Left renal cortex interstitium (tissue), 4 donors: ENCODE results near the gene ZNF311. TPM values are rescaled to one million over a fixed set of nuclear protein-coding genes. Genes with fewer than 3 reads are reported as not detected.
A peak's percentile ranks its signal among the peaks of the same experiment; 100 is the strongest.
"Not testable (repeated sequence)": the region's sequence is repeated elsewhere in the genome, so short reads cannot be mapped to it uniquely, and the experiment has no call there.

Experiments
- DNase-seq, 4 donors: peaks; one replicate each; pipeline ENCODE4 v3.0.0-alpha.2; 2013; ENCODE audit warnings: low read depth in 4 of 4, low spot score in 2 of 4, missing footprints in 1 of 4
- polyA plus RNA-seq, 4 donors: library from polyadenylated mRNA; unstranded; fragments of 120-200 nt; gene quantifications; one replicate each; pipeline ENCODE4 v1.2.1, GENCODE V29; 2013; ENCODE audit not compliant: insufficient read length in 4 of 4

ZNF311 gene
- polyA plus RNA-seq, 4 donors = 4.7 to 7.6 (median 6.5) TPM

- DNase-seq = no peak
These were observed 21.3 kb downstream of the ZNF311 start for GRCh38 chr6:28983838-28984237.

DNA sequence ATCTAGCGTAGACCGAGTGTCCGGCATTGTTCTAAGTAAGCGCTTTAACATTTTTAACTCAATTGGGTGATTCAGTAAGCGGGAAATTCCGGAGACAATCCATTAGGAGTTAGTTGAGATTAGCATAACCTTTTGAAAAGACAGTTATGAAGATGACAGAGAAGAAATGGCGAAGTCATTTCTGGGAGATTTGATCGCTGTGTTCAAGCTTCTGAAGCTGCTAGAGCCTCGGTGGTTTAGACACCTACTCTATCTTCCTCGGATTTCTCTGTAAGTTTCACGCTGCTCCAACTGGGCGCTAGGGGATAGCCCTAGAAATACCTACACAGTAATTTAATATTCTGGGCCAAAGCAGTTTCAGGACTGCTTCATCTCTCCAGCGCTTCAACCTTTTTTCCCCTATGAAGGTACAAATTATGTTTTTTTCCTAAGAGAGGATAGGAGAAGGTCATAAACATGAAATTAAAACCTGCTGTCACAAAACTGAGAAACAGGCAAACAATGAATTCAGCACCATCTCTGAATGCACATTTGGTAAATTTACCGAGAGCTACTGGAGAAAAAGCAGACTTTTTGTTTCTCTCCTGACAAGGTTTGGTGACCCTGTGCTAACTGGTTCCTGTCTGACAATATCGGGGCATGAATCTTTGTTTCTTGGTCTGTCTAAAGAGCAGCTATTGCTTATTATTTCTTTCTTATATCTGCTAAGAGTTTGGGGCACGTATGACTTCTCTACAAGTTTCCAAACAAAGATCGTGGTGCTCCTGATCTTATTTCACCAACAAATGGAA lies 22.4 kb downstream of the ZNF311 start:
- DNase-seq = peak in 1 of 4 donors; percentile 61

DNA sequence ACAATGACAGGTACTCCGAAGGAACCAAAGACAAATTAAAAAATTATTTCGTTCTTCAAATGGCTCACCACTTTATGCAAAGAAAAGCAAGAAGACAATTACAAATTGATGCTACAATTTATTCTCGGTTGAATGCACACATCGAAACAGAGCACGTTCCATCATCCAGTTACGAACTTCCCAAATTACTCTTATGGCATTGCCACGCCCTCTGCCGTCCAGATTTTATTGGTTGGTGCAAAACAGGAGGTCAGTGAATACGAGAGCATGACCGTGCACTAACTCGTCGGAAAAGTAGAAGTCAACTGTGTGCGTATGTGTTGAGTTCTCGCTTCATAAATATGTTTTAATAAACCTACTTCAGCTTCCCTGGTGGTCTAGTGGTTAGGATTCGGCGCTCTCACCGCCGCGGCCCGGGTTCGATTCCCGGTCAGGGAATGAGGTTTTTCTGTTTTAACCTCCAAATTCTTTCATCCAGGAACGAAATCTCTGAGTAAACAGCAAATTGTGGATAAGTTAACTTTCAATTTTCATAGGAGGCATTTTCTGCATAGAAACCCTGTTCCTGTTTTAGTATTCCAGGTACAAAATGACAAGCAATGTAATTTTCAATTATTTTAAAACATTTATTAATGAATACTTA lies 23.2 kb downstream of the ZNF311 start:
- DNase-seq = peak; percentile 79 to 93 (median 83)

DNA sequence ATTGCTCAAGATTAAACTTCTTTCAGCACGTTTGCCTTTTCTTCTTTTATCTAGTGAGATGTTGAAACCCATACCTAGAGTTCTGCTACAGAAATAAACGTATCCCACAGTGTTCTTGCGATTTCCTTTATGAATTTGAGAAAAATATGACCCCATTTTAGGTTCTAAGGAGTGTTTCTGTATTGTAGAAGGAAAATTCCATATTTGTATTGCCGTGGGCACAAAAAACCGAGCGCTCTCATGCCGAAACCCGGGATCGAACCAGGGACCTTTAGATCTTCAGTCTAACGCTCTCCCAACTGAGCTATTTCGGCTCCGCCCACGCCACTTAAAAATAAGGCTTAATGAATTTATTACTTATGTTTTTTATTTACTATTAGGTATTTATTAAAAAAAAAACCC lies 23.7 kb downstream of the ZNF311 start:
- peak in 2 of 4 donors; percentile 67 to 94 for DNase-seq

DNA sequence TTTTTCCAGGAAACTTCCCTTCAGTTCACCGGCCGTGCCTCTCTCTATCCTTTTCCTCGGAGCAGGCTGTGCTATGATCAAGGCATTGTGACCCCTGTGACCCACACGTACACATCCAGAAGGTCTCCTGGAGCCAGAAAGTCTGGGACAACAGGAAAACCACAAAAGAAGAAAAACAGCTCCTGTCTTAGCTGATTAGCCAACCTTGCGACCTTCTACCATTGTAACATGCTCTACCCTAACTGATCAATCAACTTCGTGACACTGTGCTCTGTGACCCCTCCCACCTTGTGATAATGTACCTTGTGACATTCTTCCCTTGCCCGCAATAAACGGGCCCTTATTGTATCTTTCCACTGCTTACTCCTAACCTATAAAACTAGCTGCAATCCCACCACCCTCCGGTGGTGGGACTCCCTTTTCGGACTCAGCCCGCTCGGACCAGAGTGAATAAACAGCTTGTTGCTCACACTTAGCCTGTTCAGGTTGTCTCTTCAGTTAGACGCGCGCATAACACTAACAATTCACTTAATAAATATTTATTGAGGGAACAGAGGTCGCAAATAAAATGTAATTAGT lies 24.2 kb downstream of the ZNF311 start:
- DNase-seq = peak in 3 of 4 donors; percentile 72 to 84 (median 77)

DNA sequence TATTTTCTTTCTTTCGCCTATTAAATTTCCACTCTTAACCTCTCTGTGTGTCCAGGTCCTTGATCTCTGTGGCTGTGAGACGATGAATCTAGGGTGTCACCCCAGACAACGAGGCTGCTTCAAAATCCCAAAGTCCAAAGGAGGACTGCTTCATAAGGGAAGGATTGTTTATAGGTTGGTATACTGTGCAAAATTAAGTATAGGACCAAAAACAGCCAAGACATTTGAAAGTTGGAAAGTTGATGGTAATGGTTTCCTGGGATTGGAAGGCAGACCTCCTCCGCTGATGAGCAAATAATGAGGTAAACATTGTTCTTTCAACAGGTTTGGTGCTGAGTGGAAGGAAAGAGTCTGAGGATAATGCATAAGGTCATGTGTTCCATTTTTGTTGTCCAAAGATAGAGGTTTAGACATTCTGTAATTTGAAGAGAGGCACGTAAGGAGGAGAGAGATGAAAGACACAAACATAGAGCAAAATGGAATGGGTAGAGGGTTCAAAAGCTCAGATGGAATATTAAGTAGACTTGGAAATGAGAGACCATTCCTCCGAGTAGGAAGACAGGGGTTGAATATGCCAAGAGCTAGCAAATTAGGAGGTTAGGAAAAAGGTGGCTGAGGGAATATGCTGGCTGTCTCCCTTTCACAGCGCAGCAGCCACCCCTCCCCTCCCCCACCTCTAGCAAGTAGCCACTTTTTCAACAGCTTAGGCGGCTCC lies 24.8 kb downstream of the ZNF311 start:
- DNase-seq = no peak

DNA sequence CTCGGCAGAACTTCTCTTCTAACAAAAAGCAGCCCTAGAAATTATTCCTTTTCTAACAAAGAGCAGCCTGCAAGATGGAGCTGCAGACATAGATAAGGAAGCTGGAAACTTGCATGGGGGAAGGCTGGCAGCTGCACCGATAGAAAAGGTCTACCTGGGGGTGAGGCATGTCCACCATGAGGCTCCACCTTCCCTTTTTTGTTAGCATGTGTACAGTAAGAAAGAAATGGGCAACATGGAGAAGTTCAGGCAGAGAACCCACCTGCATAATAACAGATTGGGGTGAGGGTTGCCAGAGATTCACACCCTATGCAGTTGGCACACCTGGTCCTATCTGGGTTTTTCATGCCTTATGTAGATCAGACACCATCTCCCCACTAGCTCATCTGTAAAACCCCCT lies 25.4 kb downstream of the ZNF311 start:
- no peak for DNase-seq

DNA sequence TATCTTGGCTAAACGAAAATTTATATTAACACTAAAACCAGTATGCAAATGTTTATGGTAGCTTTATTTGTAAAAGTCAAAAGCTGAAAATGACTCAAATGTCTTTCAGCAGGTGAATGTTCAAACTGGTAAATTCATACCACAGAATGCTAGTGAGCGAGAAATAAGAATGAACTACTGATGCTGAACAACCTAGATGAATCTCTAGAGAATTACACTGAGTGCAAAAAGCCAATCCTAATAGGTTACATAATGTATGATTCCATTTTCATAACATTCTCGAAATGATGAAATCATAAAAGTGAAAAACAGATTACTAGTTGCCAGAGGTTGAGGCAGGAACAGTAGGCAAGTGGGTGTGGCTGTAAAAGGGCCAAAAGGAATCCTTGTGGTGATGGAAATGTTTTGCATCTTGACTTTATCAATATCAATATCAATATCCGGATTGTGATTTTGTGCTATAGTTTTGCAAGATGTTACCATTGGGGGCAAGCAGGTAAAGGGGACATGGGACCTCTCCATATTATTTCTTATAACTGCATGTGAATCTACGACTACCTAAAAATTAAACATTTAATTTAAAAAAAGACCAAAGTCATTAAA lies 26.1 kb downstream of the ZNF311 start:
- no peak for DNase-seq

DNA sequence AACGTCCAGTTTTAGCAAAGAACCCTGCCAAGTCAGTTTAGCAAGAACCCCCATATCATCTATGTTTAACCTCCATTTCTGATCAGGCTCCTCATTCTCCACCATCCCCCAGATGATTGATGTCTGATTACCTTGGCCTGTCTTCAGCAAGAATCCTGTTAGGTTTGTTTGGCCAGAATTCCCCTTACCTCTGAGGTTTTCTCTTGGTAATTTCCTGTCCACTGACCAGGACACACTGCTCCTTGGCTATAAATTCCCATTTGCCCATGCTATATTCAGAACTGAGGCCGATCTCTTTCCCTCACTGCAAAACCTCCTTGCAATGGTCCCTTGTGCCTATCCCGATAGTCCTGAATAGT lies 27.0 kb downstream of the ZNF311 start:
- no peak for DNase-seq

DNA sequence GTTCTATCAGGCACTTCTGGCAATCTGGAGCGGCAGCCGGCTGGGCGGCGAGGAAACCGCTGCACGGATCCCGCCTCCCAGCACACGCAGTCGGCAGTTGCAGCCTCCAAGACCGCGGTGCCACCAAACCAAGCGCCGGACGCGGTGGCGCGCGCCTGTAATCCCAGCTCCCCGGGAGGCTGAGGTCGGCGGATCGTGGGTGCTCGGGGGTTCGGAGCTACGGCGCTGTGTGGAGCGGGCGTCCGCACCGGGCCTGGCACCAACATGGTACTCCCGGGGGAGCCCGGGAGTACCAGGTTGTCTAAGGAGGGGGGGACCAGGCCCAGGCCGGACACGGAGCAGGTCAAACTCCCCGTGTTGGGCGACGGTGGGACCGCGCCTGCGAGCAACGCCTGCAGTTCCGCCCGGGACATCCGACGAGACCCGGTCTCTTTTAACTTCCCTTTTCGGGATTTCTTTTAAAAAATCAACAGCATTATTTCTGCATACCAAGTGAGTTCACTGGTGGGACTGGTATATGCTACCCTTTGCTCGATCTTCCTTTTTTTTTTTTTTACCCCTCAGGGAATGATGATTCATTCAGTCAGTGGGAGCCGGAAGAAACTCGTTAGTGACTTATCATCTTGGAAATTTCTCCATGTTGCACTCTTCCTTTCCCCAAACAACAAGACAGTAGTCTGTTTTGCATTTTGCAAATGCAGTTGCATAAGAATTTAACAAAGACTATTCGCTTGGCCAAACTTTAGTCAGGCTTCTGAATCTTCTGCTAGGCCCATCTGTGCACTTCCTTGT lies 27.6 kb downstream of the ZNF311 start:
- no peak for DNase-seq

GRCh38 chr6:28976677-28977076 lies 28.4 kb downstream of the ZNF311 start:
- DNase-seq = no peak

- DNase-seq = no peak
These were observed 30.6 kb downstream of the ZNF311 start for GRCh38 chr6:28974505-28974904.

DNA sequence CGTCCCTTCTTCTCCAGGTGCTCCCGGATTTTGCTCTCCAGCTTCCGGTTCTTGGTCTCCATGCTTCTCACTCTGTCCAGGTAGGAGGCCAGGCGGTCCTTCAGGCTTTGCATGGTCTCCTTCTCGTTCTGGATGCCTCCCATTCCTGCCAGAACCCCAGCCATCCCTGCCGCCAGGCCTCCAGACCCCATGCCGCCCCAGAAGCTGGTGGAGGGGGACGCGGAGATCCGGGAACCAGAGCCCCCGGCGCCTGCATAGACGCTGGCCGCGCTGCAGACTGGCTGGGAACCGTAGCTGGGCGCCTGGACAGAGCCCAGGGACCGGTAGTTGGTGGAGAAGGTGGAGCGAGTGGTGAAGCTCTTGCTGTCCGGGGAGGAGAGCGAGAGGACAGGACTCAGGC lies 35.1 kb downstream of the ZNF311 start:
- DNase-seq = not testable (repeated sequence)

- no peak for DNase-seq
These were observed 36.0 kb downstream of the ZNF311 start for GRCh38 chr6:28969129-28969528.

- no peak for DNase-seq
These were observed 36.6 kb downstream of the ZNF311 start for GRCh38 chr6:28968476-28968875.

GRCh38 chr6:28965706-28966105 lies 39.4 kb downstream of the ZNF311 start:
- DNase-seq = no peak

GRCh38 chr6:28960846-28961500 lies 44.1 kb downstream of the ZNF311 start:
- no peak for DNase-seq

DNA sequence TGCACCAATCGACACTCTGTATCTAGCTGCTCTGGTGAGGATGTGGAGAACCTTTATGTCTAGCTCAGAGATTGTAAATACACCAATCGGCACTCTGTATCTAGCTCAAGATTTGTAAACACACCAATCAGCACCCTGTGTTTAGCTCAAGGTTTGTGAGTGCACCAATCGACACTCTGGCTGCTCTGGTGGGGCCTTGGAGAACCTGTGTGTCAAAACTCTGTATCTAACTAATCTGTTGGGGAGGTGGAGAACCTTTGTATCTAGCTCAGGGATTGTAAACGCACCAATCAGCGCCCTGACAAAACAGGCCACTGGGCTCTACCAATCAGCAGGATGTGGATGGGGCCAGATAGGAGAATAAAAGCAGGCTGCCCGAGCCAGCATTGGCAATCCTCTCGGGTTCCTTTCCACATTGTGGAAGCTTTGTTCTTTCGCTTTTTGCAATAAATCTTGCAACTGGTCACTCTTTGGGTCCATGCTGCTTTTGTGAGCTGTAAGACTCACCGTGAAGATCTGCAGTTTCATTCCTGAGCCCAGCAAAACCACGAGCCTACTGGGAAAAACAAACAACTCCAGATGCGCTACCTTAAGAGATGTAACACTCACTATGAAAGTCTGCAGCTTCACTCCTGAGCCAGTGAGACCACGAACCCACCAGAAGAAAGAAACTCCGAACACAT lies 46.4 kb downstream of the ZNF311 start:
- not testable (repeated sequence) for DNase-seq

- not testable (repeated sequence) for DNase-seq
These were observed 47.3 kb downstream of the ZNF311 start for GRCh38 chr6:28957795-28958314.
